ENCODE data around the gene MB.

MB gene

DNA sequence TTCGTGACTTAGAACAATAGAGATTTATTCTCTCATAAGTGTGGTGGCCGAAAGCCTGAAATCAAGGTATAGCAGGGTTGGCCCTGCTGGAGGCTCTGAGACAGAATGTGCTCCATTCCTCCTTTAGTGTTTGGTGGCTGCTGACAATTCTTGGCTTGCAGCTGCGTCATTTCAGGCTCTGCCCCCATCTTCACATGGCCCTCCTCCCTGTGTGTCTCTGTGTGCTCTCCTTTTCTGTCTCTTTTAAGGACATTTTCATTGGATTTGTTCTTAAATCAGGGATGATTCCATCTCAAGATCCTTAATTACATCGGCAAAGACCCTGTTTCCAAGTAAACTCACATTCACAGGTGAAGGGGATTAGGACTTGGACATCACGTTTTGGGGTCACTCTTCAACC is 20.9 kb upstream of the MB start:
- no peak for DNase-seq (ENCODE audit: low read depth)
- no peak overlapping the region for H3K4me3 ChIP-seq (ENCODE audit: low read length)
- TF ChIP-seq, protein P1, sequence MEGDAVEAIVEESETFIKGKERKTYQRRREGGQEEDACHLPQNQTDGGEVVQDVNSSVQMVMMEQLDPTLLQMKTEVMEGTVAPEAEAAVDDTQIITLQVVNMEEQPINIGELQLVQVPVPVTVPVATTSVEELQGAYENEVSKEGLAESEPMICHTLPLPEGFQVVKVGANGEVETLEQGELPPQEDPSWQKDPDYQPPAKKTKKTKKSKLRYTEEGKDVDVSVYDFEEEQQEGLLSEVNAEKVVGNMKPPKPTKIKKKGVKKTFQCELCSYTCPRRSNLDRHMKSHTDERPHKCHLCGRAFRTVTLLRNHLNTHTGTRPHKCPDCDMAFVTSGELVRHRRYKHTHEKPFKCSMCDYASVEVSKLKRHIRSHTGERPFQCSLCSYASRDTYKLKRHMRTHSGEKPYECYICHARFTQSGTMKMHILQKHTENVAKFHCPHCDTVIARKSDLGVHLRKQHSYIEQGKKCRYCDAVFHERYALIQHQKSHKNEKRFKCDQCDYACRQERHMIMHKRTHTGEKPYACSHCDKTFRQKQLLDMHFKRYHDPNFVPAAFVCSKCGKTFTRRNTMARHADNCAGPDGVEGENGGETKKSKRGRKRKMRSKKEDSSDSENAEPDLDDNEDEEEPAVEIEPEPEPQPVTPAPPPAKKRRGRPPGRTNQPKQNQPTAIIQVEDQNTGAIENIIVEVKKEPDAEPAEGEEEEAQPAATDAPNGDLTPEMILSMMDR (conservative IDR thresholded peaks at IDR 0.05; ENCODE audit: low read depth, low read length): no peak

DNA sequence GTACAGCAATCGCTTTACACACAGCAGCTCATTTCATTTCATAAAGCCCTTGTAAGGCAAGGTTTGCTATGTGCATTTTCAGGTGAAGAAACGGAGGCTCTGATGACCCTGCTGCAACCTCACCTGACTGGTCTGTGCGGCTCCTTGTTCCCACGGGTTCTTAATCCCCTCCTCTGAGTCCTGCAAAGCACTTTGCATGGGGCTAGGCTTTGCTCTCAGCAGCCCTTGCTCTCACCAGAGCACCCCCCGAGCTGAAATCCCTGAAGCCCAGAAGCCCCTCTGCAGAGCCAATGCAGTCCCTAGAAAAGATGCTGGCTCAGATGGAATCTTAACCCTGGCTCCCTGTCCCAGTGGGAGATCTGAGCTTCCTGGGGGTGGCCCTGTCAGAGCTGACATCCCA is 20.1 kb upstream of the MB start:
- no peak for DNase-seq (ENCODE audit: low read depth)
- TF ChIP-seq, protein P1 (conservative IDR thresholded peaks at IDR 0.05; ENCODE audit: low read depth, low read length): no peak
- H3K4me3 ChIP-seq (ENCODE audit: low read length): no peak overlapping the region

DNA sequence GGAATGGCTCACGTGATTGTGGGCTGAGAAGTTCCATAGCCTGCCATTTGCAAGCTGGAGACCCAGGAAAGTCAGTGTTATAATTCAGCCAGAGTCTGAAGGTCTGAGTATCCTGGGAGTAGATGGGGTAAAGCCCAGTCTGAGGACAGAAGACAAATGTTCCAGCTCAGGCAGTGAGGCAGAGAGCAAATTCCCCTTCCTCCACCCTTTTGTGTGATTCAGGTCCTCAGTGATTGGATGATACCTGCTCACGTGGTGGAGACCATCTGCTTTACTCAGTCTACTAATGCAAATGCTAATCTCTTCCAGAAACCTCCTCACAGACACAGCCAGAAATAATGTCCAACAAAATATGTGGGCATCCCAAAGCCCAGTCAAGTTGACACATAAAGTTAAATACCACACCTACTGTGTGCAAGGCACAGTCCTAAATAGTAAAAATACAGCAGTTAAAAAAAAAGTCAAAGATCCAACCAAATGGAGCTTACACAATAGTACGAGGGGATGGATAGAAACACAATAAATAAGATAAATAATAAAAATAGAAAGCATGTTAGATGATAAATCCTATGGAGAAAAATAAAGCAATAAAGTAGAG is 17.9 kb upstream of the MB start:
- TF ChIP-seq, protein P1 (conservative IDR thresholded peaks at IDR 0.05; ENCODE audit: low read depth, low read length): no peak
- no peak overlapping the region for H3K4me3 ChIP-seq (ENCODE audit: low read length)
- no peak for DNase-seq (ENCODE audit: low read depth)

DNA sequence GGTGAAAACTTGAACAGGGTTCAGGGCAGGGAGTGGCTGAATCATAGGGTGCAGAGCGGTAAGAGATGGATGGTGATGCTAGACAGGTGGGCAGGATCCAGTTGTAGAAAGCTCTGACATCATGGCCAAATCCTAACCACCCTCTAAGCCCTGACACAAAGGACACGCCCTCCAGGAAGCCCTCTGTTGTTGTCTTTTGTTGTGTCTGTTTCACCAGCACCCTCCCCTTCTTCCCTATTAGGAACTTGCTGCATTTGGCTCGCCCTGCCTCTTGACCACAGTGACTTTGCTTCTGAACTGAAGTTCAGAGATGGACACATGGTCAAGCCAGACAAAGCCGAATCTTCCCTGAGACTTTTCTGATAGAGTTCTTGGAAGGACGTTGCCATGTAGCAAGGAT is 16.9 kb upstream of the MB start:
- no peak for DNase-seq (ENCODE audit: low read depth)
- TF ChIP-seq, protein P1 (conservative IDR thresholded peaks at IDR 0.05; ENCODE audit: low read depth, low read length): no peak

DNA sequence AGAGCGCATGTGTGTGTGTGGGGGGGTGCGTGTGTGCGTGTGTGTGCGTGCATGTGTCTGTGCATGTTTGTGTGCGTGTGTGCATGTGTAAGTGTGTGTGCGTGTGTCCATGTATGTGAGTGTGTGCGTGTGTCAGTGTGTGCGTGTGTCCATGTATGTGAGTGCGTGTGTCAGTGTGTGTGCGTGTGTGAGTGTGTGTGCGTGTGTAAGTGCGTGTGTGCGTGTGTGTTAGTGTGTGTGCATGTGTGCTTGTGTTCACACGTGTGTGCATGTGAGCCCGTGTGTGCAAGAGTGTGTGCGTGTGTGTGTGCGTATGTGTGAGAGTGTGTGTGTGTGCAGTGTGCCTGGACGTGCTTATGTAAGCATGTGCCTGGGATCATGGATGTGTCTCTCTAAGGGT is 16.4 kb upstream of the MB start:
- no peak for DNase-seq (ENCODE audit: low read depth)
- H3K4me3 ChIP-seq (ENCODE audit: low read length): no peak overlapping the region
- TF ChIP-seq, protein P1 (conservative IDR thresholded peaks at IDR 0.05; ENCODE audit: low read depth, low read length): no peak

More for the DNA sequence above, 16.9 kb upstream of the MB start:
- H3K4me3 ChIP-seq (ENCODE audit: low read length): no peak overlapping the region

DNA sequence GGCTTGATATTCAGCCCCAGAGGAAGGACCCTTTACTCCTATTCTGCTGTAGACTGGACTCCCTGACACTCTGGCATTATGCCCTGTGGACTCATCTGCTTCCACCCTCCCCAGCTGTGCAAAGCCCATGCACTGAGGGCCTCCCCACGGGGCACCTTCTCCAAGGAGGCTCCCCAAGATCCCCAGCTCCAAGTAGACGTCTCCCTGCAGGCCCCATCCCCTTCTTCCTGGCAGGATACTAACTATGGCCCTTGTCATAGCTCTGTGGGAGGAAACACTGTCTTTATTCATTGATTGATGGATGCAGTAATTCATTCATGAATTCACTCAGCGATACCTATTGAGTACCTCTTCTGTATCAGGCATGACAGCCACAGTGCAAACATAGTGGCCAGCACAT is 15.8 kb upstream of the MB start:
- TF ChIP-seq, protein P1 (conservative IDR thresholded peaks at IDR 0.05; ENCODE audit: low read depth, low read length): no peak
- DNase-seq (ENCODE audit: low read depth): no peak

DNA sequence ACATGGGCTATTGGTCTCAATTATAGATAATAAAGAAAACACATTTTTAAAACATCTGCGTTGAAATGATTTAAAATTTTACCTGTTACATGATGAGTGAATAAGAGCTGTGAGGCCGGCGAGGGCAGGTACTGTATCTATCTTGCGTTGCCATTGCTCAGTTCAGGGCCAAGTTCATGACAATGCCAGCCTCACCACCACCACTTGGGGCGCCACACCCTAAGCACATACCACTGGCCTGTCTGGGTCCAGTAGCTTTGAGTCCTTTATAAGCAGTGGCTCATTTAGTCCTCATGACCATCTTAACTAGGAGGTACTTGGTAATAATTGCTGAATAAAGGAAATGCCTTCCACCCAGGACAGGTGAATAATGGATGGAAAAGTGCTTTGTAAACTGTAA is 14.5 kb upstream of the MB start:
- no peak for DNase-seq (ENCODE audit: low read depth)
- H3K4me3 ChIP-seq (ENCODE audit: low read length): no peak overlapping the region
- TF ChIP-seq, protein P1 (conservative IDR thresholded peaks at IDR 0.05; ENCODE audit: low read depth, low read length): peak; percentile 73

More for the DNA sequence above, 15.8 kb upstream of the MB start:
- no peak overlapping the region for H3K4me3 ChIP-seq (ENCODE audit: low read length)
